Esophagus squamous epithelium (tissue), 4 donors: ENCODE data around the gene PDLIM7.
A peak's percentile ranks its signal among the peaks of the same experiment; 100 is the strongest.

ENCODE experiments used
- CTCF ChIP-seq, 6 experiments: fragments of 450-650 bp in 4 of 6; fragments of 200-600 bp in 2 of 6; sonication (generic) in 2 of 6; IDR thresholded peaks; one replicate each; pipeline ENCODE4 v1.5.1; 2016 to 2019; ENCODE audit warnings: antibody characterized with exemption in 6 of 6, mild to moderate bottlenecking in 4 of 6, moderate library complexity in 4 of 6
- POLR2A ChIP-seq, 4 donors: fragments of 450-650 bp; IDR thresholded peaks; one replicate each; pipeline ENCODE4 v1.6.1; 2017; ENCODE audit warnings: antibody characterized with exemption in 4 of 4, mild to moderate bottlenecking in 4 of 4, moderate library complexity in 3 of 4

GRCh38 chr5:177496070-177496726 is 1.2 kb downstream of the PDLIM7 start:
- TF ChIP-seq CTCF (IDR thresholded peaks at IDR 0.05) (peak in 4 of 6 experiments; percentile 27 to 47 (median 29)), POLR2A (IDR thresholded peaks at IDR 0.05) (no peak)
